Measurements from ENCODE around the gene MAD2L2.

DNA sequence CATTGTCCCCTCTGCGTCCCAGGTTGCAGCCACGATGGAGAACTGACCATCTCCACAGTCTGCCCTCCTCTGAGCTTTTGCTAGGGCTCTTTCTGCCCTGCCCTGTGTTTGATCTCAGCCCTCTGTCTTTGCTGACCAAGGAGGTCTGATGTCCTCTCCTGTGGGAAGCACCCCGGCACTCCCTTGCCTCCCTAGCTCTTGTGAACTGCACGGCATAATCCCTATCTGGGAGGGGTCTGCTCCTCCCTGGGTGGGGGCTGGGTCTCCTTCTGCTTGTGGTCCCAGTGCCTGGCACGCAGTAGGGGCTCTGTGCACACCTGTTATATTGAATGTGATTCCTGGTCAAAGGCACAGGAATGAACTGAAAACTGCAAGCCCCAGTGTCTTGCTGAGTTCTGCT lies 13.0 kb upstream of the MAD2L2 start:
- TF ChIP-seq, protein P1, sequence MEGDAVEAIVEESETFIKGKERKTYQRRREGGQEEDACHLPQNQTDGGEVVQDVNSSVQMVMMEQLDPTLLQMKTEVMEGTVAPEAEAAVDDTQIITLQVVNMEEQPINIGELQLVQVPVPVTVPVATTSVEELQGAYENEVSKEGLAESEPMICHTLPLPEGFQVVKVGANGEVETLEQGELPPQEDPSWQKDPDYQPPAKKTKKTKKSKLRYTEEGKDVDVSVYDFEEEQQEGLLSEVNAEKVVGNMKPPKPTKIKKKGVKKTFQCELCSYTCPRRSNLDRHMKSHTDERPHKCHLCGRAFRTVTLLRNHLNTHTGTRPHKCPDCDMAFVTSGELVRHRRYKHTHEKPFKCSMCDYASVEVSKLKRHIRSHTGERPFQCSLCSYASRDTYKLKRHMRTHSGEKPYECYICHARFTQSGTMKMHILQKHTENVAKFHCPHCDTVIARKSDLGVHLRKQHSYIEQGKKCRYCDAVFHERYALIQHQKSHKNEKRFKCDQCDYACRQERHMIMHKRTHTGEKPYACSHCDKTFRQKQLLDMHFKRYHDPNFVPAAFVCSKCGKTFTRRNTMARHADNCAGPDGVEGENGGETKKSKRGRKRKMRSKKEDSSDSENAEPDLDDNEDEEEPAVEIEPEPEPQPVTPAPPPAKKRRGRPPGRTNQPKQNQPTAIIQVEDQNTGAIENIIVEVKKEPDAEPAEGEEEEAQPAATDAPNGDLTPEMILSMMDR (IDR thresholded peaks at IDR 0.05) = no peak
- no peak for TF ChIP-seq EP300 (IDR thresholded peaks at IDR 0.05)

Data from upper lobe of left lung (tissue), 4 donors.